Limb (tissue), 2 donors: ENCODE results near the gene GSN.

Experiments used
- DNase-seq, 2 donors: peaks; one replicate each; pipeline ENCODE4 v3.0.0-alpha.2; 2016; ENCODE audit errors: extremely low spot score in 2 of 2

GSN gene

DNA sequence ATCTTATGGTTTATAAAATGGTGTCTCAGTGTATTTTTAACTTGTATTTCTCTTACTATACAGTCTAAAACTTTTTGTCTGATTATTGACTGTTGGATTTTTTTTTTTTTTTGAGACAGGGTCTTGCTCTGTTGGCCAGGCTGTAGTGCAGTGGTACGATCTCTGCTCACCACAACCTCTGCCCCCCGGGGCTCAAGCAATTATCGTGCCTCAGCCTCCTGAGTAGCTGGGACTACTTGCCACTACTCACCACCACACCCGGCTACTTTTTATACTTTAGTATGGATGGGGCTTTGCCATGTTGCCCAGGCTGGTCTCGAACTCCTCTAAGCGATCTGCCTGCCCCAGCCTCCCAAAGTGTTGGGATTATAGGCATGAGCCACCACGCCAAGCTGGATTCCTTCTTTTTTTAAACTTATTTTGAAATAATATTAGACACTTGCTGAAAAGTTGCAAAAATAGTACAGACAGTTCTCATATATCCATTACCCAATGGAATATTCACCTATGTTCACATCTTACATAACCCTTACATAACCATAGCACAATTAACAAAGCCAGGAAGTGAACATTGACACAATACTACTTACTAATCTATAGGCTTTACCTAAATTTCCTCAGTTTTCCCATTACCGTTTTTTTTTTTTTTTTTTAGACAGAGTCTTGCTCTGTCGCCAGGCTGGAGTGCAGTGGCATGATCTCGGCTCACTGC, 54.9 kb downstream of the GSN start:
- no peak for DNase-seq

DNA sequence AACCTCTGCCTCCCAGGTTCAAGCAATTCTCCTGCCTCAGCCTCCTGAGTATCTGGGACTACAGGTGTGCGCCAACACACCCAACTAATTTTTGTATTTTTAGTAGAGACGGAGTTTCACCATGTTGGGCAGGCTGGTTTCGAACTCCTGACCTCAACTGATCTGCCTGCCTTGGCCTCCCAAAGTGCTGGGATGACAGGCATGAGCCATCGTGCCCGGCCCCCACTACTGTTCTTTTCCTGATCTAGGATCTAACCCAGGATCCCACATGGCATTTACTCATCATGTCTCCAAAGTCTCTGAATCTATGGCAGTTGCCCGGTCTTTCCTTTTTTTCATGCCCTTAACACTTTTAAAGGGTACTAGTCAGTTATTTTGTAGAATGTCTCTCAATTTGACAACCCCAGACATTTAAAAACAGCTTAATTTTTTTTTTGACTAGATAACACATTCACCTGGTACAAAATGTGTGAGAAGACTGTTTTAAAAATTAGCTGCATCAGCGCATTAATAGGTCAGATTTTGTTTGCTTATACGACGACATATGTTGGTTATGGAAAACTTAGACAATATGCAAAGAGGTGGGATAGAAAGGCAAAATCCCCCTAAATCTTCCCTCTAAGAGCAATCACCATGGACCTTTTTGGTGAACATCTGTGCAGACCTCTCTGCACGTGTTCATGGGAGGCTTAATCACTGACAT, 55.6 kb downstream of the GSN start:
- no peak for DNase-seq

DNA sequence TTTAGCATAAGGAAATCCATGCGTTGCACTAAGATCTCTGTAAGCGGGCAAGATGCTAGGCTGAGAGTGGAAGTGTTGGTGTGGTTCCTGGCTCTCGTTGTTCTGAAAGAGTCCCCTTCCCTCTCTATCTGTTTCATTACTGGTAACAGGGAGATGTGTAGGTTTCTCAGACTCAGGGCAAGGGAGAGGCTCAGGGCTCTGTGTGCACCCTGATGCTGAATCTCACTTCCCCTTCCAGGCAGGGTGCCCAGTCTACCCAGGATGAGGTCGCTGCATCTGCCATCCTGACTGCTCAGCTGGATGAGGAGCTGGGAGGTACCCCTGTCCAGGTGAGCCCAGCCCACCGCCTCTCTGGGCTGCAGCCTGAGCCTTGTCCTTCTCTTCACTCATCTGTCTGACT, 56.4 kb downstream of the GSN start:
- DNase-seq = no peak

DNA sequence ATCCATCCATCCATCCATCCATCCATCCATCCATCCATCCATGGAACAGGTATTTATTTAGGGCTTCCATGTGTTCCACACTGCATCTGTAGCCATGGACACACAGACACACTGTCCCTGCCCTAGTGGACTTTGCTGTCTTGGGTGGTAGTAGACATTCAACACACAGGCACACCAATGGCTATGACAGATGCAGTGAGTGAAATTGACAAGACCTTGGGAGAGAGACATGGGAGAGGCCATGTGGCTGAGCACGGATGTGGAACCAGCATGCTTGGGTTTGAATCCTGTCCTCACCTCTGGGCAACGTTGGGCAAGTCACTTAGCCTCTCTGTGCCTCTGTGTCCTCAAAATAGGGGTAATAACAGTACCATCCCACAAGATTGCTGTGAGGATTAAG, 56.8 kb downstream of the GSN start:
- DNase-seq = no peak

DNA sequence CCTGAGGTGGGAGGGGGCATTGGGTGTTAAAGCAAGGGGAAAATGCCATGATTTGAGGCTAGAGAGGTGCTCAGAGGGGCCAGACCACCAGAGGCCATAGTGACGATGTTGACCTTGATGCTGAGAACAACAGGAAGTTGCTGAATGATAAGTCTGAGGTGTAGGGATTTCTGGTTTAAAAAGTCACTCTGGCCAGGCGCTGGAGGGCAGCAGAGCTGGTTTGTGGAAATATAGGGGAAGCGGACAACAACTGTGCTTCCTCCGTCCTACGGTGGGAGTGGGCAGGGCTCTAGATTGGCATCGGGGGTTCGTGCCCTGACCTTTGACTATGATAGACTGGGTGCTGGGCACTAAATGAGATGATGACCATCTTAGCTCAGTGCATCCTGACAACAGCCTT, 57.4 kb downstream of the GSN start:
- DNase-seq = no peak

DNA sequence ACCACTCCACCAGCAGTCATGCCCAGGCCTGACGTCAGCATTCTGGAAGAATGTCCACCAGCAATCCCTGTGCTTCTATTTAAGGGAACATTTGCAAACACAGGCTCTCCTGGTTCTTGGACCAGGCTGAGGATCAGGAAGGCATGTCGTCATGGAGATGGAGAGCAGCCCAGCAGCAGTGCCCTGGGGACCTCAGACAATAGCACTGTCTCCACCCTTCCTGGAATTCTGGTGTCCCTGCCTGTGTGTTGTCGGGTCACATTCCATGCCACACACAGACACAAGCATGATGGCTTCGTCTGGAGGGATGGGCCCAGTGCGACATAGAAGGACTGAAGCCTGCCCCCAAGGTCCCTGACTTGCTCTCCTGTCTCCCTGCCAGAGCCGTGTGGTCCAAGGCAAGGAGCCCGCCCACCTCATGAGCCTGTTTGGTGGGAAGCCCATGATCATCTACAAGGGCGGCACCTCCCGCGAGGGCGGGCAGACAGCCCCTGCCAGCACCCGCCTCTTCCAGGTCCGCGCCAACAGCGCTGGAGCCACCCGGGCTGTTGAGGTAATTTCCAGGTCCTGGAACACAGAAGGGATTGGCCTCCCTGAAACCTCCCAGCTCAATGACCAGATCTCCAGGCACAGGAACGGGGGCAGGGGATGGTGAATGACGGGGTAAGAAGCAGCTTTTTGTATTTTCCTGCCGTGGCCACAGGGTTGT, 58.3 kb downstream of the GSN start:
- DNase-seq = peak; percentile 38 to 47

DNA sequence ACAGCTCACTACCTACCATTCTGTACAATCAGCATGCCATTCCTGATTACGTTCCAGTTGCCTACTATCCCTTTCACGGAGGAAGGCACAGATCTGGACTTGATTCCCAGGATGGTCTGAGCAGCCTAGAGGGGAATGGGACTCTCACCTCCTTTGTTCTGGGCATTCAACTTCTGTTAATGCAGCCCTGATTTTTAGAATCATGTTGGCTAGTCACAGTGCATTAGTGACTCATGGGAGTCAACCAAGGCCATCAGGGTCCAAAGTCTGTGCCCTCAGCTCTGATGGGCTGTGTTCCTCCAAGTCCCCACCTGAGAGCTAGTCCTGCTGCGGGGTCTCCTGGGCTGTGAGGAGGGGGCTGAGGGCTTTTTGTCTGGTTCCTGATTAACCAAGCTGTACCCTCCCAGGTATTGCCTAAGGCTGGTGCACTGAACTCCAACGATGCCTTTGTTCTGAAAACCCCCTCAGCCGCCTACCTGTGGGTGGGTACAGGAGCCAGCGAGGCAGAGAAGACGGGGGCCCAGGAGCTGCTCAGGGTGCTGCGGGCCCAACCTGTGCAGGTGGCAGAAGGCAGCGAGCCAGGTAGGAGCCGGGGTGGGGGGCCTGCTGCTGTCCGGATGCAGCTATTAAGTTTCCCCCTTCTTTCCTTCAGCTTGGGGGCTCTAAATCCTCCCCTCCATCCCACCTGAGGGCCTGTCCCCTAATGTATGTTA, 59.1 kb downstream of the GSN start:
- no peak for DNase-seq

DNA sequence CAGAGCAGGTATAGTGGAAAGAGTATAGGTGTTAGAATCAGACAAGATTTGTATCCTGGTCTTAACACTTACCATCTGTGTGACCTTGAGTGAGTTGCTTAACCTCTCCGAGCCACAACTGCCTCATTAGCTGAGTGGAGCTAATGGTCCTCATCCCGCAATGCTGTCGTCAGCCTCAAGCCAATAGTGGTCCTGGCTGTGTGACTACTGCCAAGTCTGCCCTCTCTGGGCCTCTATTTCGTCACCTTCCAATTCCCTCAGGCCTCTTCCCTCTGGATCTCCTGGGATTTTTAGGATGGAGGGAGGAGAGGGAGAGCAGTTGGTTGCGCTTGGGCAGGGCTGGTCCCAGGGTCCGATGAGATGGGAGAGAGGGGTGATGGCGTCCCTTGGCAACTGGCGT, 60.5 kb downstream of the GSN start:
- DNase-seq = no peak

DNA sequence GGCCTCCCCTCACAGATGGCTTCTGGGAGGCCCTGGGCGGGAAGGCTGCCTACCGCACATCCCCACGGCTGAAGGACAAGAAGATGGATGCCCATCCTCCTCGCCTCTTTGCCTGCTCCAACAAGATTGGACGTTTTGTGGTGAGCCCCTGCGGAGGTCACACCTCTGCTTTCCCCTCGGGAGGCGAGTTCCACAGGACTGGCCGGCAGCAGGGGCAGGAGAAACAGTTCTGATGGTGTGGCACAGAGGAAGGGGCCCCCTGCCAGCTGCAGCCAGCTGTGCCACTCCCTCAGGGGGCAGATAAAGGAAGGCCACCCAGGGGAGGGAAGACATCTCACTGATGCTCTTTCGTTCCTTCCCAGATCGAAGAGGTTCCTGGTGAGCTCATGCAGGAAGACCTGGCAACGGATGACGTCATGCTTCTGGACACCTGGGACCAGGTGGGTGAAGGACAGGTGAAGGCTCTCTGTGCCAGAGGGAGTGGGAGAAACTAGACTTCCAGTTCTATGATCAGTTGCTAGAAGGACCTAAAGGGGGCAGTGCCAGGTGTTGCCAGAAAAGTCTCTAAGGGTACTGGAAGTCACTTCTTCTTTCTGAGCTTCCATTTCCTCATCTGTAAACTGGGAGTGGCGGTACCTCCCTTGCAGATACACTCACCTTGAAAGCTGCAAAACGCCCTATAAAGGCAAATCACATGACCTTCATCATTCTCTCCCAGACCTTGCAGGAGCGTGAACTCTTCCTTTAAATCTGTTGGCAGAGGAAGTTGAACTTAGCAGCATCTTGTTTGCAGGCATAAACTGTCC, 61.1 kb downstream of the GSN start:
- DNase-seq = no peak

DNA sequence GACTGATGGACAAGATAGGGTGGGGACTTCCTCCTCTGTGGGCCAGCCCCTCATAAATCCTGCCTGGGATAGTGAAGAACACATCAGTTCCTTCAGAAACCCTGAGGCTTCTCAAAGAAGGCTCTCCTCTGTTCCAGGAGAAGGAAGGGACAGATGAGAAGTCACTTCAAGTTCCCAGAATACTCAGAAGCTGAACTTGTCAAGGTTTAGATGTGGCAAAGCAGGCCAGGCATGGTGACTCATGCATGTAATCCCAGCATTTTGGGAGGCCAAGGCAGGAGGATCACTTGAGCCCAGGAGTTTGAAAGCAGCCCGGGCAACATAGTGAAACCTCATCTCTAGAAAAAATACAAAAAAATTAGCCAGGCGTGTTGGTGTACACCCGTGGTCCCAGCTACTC, 63.6 kb downstream of the GSN start:
- DNase-seq = no peak

DNA sequence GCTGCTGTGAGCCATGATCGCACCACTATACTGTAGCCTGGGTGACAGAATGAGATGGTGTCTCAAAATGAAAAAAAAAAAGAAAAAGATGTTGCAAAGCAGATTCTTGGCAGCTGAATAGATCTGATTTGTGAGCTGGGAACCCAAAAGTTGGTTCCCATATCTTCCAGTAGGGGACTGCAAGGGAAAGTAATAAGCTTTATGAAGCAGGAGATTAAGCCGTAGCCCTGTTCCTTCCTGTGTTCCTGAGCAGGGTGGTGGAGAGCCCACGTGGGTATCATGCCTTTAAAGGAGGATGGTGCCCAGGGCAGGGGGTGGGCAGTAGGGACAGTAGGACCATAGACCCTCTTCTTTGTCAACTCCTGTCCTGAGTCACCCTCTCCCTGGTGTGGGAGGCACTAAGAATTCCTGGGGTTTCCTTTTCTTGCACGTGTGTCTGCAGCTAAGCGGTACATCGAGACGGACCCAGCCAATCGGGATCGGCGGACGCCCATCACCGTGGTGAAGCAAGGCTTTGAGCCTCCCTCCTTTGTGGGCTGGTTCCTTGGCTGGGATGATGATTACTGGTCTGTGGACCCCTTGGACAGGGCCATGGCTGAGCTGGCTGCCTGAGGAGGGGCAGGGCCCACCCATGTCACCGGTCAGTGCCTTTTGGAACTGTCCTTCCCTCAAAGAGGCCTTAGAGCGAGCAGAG, 64.2 kb downstream of the GSN start:
- DNase-seq = no peak

DNA sequence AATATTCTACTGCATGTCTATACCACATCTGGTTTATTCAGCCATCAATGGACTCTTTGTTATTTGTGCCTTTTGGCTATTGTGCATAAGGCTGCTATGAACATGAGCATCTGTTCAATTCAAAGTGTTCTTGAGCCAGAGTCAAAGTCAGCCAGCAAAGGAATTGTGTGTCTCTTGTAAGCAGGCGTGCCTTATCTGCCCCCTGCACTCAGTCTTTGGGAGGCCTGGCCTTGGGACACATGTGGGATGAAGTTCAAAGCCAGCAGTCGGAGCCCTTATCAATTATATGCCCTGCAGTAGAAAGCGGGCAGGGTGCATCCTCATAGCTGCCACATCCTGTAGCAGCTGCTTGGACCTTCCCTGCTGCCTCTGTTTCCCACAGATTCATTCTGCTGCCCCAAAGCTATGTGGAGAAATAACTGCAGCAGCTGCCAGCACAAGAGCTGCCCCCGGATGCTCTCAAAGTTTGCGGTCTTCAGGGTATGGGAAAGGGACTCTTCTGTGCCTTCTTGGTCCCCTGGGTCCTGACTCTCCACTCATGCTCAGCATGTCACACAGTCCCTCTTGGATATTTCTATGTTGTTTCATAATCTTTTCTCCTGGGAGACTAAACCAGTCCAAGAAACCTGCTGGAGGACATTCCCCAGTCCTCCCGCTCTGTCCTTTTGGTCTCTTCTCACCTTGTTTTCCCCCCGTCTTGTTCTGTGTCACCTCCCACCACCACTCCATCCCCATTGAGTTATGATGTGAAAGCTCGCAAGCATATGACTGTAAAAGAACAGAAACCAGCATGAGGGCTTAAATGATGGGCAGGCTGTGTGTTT, 66.2 kb downstream of the GSN start:
- DNase-seq = no peak

DNA sequence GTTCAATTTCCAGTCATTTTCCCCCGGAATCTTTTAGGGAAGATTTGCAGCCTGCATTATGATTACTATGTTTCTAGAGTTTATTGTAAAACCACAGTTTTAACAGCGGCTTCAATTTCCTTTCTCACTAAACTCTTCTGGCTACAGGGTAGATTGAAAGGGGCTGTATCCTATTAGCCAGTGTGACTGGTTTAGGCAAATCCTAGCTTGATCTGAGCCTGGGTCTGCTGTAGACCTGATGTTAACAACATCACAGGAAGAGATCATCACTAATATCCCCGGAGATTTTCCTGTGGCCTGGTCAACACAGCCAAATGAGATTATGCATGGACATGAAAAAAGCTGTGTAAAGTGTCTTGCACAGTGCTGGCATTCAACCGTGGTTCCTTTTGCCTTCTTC, 68.7 kb downstream of the GSN start:
- DNase-seq = no peak

DNA sequence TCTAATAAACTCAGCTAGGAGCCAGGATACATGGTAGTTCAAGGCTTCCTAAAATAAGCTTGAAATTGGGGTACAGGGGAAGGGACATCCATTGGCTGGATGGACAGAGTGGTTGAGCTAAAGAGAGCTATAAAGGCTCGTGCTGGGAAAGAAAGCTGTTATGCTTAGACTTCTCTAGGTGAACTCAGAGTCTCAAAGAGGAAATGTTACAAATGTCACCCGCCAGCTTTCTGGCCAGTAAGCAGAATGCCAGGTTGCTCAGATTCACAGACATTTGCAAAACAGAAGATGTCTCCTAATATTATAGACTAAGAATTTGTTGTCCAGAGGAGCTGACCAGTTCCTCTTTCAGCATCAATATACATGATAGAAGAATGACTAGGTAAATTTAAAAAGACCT, 71.5 kb downstream of the GSN start:
- DNase-seq = no peak

DNA sequence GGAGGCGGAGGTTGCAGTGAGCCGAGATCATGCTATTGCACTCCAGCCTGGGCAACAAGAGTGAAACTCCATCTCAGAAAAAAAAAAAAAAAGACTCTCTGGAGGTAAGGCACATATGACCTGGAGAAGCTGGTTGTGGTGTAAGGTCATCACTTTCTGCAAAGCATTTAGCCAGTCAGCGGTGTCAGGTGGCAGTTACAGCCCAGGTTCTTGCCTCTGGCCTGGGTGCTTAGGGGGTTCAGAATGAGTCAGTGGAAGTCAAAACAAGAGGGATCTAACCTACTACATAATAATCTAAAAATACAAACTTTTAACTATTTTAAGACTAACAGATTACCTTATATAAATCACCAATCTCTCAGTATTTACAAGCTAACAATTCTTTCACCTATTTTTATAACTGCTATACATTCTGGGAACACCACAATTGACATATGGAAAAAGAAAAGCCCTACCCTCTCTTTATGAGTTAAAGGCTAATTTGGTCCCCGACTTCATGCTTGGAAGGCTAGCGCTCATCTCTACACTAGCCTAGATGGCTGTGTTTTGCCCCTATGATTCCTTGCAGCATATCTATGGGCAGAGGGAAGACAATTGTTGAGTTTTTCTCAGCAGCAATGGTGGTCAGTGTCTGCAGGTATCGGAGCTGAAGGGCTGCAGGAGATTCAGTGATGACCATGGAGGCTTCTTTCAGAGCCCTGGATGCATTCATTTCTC, 72.9 kb downstream of the GSN start:
- DNase-seq = no peak

DNA sequence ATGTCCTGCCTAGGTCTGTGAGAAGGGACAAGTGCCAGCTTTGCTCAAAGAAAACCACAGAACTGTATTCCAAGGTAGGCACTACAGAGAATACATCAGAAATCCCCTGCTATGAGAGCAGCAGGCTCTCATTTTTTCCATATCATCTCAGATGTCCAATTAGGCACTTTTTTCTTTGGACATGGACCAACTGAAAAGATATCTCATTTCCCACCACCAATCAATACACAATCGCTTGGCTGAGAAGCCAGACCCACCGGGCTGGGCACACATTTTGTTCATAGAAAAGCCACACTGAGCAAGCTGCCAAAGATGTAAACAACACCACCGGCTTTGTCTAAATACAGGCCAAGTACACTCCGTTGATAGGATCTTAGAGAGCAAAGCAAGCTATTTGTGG, 76.2 kb downstream of the GSN start:
- DNase-seq = no peak

DNA sequence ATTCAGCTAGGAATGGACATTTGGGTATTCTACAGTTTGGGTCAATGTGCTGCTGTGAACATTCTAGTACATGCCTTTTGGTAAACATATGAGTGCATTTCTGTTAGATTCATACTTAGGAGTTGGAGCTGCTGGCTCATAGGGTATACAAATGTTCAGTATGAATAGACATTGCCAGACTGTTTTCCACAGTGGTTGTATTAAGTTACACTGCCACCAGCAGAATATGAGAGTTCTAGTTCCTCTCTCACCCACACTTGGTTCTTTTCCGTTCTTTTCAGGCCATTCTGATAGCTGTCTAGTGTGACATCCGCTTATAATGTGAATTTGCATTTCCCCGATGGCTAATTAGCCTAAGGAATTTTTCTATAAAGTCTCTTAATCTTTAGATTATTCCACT, 77.1 kb downstream of the GSN start:
- DNase-seq = no peak

DNA sequence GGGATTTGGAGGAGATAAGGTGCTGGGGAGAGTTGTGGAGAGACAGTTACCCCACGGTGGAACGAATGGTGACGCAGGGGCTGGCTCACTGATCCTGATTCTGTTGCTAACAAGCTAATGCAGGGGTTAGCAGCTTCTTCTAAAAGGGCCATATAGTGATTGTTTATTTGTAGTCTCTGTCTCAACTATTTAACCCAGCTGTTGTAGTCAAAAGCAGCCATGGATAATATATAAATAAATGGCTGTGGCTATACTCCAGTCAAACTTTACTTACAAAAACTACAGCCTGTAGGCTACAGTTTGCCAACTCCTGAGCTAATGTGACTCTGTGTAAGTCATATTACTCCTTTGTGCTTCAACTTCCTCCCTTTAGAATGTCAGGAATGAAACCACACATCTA, 80.3 kb downstream of the GSN start:
- DNase-seq = no peak

DNA sequence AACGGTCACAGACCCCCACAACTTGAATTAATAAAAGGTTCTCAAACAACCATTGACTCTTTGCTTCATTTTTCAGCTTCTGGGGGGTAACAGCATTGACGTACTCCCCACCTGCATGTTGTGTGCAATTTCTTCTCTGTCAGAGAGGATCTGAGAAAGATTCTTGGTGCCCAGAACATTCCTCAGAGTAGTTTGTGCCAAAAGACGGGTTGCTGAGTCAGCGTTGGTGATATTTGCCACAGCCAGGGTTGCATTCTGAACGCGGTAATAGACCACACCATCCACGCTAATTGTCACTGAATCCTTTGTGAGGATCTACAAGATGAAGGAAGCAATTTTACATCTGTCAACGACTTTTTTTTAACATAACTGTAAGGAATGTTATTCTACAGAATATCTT, 81.0 kb downstream of the GSN start:
- DNase-seq = no peak
